OCI-LY7 (cell line): ENCODE measurements around the gene CDK2AP2. TPM values are rescaled to one million over a fixed set of nuclear protein-coding genes. Genes with fewer than 3 reads are reported as not detected.
"Not testable (repeated sequence)": the region's sequence is repeated elsewhere in the genome, so short reads cannot be mapped to it uniquely, and the experiment has no call there.

Experiments
- BruUV-seq: library from RNA; stranded (reverse); fragments of 400-500 nt; replicated peaks from 2 replicates; lab custom pipeline; 2021; lab: Mats Ljungman, UMichigan
- CTCF ChIA-PET: fragments of 300-600 bp; sonication (Branson Sonifier 250); formaldehyde crosslinking; loops from one replicate; lab custom pipeline; 2022; ENCODE audit warnings: antibody characterized with exemption; ENCODE audit not compliant: unreplicated experiment; lab: Charles Lee
- POLR2A ChIA-PET: fragments of 300-600 bp; sonication (Branson Sonifier 250); formaldehyde crosslinking; loops from one replicate; lab custom pipeline; 2022; ENCODE audit warnings: antibody characterized with exemption; lab: Charles Lee
- DNase-seq: peaks from one replicate; pipeline ENCODE4 v3.0.0-alpha.2; 2015; ENCODE audit warnings: low spot score
- H2AFZ ChIP-seq: fragments of 200-600 bp; sonication (generic), shearing (Covaris generic); 2 replicates; pipeline ENCODE4 v1.6.1; 2014; ENCODE audit warnings: mild to moderate bottlenecking, antibody characterized with exemption, low read length, moderate library complexity
- H3K27ac ChIP-seq: fragments of 200-600 bp; sonication (generic); 2 replicates; pipeline ENCODE4 v1.5.1; 2014; ENCODE audit warnings: mixed run types, low read depth, mild to moderate bottlenecking, moderate library complexity, low read length, inconsistent platforms; ENCODE audit not compliant: poor library complexity, severe bottlenecking
- H3K36me3 ChIP-seq: fragments of 200-600 bp; sonication (generic); 2 replicates; pipeline ENCODE4 v1.6.1; 2014; ENCODE audit warnings: mild to moderate bottlenecking, antibody characterized with exemption, low read length, moderate library complexity, mixed read lengths; ENCODE audit not compliant: insufficient read depth
- H3K4me1 ChIP-seq: fragments of 200-600 bp; sonication (generic); 2 replicates; pipeline ENCODE4 v1.5.1; 2014; ENCODE audit warnings: mild to moderate bottlenecking, low read length; ENCODE audit not compliant: insufficient read depth, poor library complexity, severe bottlenecking
- H3K4me2 ChIP-seq: fragments of 200-600 bp; sonication (generic); 2 replicates; pipeline ENCODE4 v1.6.1; 2014; ENCODE audit warnings: mild to moderate bottlenecking, low read length
- H3K4me3 ChIP-seq: fragments of 200-600 bp; sonication (generic); 2 replicates; pipeline ENCODE4 v1.5.1; 2014; ENCODE audit warnings: mild to moderate bottlenecking, low read depth, low read length; ENCODE audit not compliant: poor library complexity, severe bottlenecking
- H3K79me2 ChIP-seq: fragments of 200-600 bp; sonication (generic); 2 replicates; pipeline ENCODE4 v1.6.1; 2016; ENCODE audit warnings: low read depth, mild to moderate bottlenecking, low read length, moderate library complexity, mixed read lengths; ENCODE audit not compliant: insufficient read depth
- H3K9me2 ChIP-seq: fragments of 200-600 bp; sonication (generic); 2 replicates; pipeline ENCODE4 v1.6.1; 2016; ENCODE audit warnings: mild to moderate bottlenecking, low read length, mixed read lengths; ENCODE audit not compliant: insufficient read depth
- H3K9me3 ChIP-seq: fragments of 200-600 bp; sonication (generic); 2 replicates; pipeline ENCODE4 v1.6.1; 2014; ENCODE audit warnings: mild to moderate bottlenecking, mixed run types, low read length, mixed read lengths
- H4K20me1 ChIP-seq: fragments of 200-600 bp; sonication (generic); 2 replicates; pipeline ENCODE4 v1.6.1; 2014; ENCODE audit warnings: mild to moderate bottlenecking, antibody characterized with exemption, low read length, moderate library complexity, mixed read lengths; ENCODE audit not compliant: insufficient read depth
- EZH2phosphoT487 ChIP-seq: fragments of 200-600 bp; sonication (generic); IDR thresholded peaks from 2 replicates; pipeline ENCODE4 v1.6.1; 2018; ENCODE audit warnings: low read depth, borderline replicate concordance, mild to moderate bottlenecking, mixed run types, antibody characterized with exemption, low read length, moderate library complexity, mixed read lengths
- intact Hi-C: fragments of 100-400 bp; cut with micrococcal nuclease; formaldehyde crosslinking; loops from one replicate; pipeline ENCODE4 v1.10.0; 2022; ENCODE audit not compliant: unreplicated experiment
- total RNA-seq, 2 experiments: library from RNA; depleted of rRNA in 1 of 2; stranded (reverse); fragments of >200 nt in 1 of 2; shearing (Covaris generic) in 1 of 2; gene quantifications; 2 replicates each; pipeline ENCODE4 v1.2.3, GENCODE V29; 2014 to 2022
- TF ChIP-seq, protein P1 (sequence below): fragments of 200-600 bp; sonication (generic); conservative IDR thresholded peaks from 2 replicates; pipeline ENCODE4 v1.5.1; 2014; ENCODE audit warnings: mild to moderate bottlenecking, antibody characterized with exemption, low read length, moderate library complexity, mixed read lengths

Gene CDK2AP2
- total RNA-seq, 2 experiments from 2014 or later: 71.5 to 90.2 TPM

DNA sequence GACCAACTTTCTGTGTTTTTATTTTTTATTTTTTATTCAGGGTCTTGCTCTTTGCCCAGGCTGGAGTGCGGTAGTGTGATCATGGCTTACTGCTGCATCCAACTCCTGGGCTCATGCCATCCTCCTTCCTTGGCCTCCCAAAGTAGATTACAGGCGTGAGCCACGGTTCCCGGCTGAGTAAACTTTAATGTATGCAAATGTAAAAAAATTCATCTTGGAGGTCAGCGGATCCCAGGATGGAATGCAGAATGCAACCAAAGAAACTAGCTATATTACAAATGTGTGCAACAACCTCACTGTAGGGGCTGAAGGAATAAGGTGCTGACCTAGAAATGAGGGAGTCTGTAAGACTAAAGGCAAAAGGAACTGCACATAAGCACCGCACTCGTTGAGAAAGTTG lies 6.2 kb upstream of the CDK2AP2 start:
- Histone ChIP-seq H3K36me3 (no peaks in the 10 kb centered on the region), H3K9me3 (no peaks in the 10 kb centered on the region), H3K9me2 (no peaks in the 10 kb centered on the region), H4K20me1 (no peaks in the 10 kb centered on the region), H3K4me2 (no peak overlapping the region), H3K79me2 (no peaks in the 10 kb centered on the region), H3K27ac (no peak overlapping the region), H2AFZ (no peak overlapping the region), H3K4me3 (no peak overlapping the region), H3K4me1 (peaks cover 1% of the 10 kb centered on the region)
- intact Hi-C loops: no loop called here
- BruUV-seq: no TSS peak
- no peak for DNase-seq
- POLR2A ChIA-PET: interaction anchor here (0.7 kb wide), 1 partner anchor 23 kb away, joined by 3 read pairs; no protein-coding TSS in a partner anchor
- CTCF ChIA-PET: no interaction called here
- TF ChIP-seq, protein P1, sequence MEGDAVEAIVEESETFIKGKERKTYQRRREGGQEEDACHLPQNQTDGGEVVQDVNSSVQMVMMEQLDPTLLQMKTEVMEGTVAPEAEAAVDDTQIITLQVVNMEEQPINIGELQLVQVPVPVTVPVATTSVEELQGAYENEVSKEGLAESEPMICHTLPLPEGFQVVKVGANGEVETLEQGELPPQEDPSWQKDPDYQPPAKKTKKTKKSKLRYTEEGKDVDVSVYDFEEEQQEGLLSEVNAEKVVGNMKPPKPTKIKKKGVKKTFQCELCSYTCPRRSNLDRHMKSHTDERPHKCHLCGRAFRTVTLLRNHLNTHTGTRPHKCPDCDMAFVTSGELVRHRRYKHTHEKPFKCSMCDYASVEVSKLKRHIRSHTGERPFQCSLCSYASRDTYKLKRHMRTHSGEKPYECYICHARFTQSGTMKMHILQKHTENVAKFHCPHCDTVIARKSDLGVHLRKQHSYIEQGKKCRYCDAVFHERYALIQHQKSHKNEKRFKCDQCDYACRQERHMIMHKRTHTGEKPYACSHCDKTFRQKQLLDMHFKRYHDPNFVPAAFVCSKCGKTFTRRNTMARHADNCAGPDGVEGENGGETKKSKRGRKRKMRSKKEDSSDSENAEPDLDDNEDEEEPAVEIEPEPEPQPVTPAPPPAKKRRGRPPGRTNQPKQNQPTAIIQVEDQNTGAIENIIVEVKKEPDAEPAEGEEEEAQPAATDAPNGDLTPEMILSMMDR: no peak
- TF ChIP-seq EZH2phosphoT487: no peak

DNA sequence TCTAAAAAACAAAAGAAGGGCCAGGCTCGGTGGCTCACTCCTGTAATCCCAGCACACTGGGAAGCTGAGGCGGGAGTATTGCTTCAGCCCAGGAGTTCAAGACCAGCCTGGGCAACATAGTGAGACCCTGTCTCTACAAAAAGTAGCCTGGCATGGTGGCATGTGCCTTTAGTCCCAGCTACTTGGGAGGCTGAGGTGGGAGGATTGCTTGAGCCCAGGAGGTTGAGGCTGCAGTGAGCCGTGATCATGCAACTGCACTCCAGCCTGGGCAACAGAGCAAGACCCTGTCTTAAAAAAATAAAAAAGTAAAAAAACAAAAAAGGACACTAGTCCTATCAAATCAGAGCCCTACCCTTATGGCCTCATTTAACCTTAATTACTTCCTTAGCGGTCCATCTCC lies 3.6 kb upstream of the CDK2AP2 start:
- H3K4me1 ChIP-seq: peaks cover 16% of the 10 kb centered on the region
- intact Hi-C loops, H3K4me2 ChIP-seq, DNase-seq, BruUV-seq, H3K27ac ChIP-seq, H4K20me1 ChIP-seq, H3K9me3 ChIP-seq, POLR2A ChIA-PET, H3K9me2 ChIP-seq, H3K4me3 ChIP-seq, CTCF ChIA-PET, H2AFZ ChIP-seq, H3K36me3 ChIP-seq: not testable (repeated sequence)
- peaks cover 11% of the 10 kb centered on the region for H3K79me2 ChIP-seq

DNA sequence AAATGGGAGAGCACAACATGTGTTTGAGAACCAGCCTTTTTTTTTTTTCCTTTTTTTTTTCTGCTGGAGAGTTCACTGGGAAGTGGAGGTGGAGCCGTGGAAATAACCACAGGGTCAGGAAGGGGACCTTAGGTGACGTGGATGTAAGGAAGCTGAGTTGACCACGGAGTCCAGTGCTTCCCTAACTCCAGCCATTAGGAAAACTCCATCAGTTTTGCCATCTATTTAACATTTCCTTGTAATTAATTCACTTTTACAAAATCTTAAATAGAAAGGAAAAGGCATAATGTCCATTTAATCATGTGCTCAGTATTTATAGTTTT lies 2.0 kb upstream of the CDK2AP2 start:
- ChIA-PET CTCF (no interaction called here), POLR2A (no interaction called here)
- intact Hi-C loops: no loop called here
- Histone ChIP-seq H3K9me2 (no peaks in the 10 kb centered on the region), H3K4me3 (no peak overlapping the region), H3K36me3 (peaks cover 9% of the 10 kb centered on the region; the same call in 1 of the 2 replicates), H3K27ac (no peak overlapping the region), H2AFZ (no peak overlapping the region), H3K9me3 (no peaks in the 10 kb centered on the region), H3K4me1 (peaks cover 29% of the 10 kb centered on the region), H3K79me2 (peaks cover 15% of the 10 kb centered on the region), H3K4me2 (no peak overlapping the region), H4K20me1 (0 out of 2 replicates have a peak, but pooled peaks cover 9% of the 10 kb centered on the region)
- BruUV-seq: no TSS peak
- TF ChIP-seq, protein P1: no peak
- TF ChIP-seq EZH2phosphoT487: no peak
- no peak for DNase-seq
